ENCODE data around the gene PRDM16.

- TF ChIP-seq CTCF (IDR thresholded peaks at IDR 0.05; ENCODE audit: poor library complexity, severe bottlenecking) (no peak), REST (IDR thresholded peaks at IDR 0.05; ENCODE audit: borderline replicate concordance) (no peak), EZH2 (IDR thresholded peaks at IDR 0.05; ENCODE audit: borderline replicate concordance, insufficient read depth, low read length, poor library complexity, severe bottlenecking) (no peak), TAF1 (IDR thresholded peaks at IDR 0.05; ENCODE audit: low read depth) (no peak), EP300 (conservative IDR thresholded peaks at IDR 0.05; ENCODE audit: poor library complexity, severe bottlenecking) (no peak), SMC3 (conservative IDR thresholded peaks at IDR 0.05; ENCODE audit: poor library complexity) (no peak)
Measured at GRCh38 chr1:3375245-3375644, 306.2 kb downstream of the PRDM16 start.

Measured in neural cell (in vitro differentiated cells).